ENCODE measurements around the gene H2BK1. TPM values are rescaled to one million over a fixed set of nuclear protein-coding genes. Genes with fewer than 3 reads are reported as not detected.

The H2BK1 gene
- total RNA-seq, 4 donors from 2014 or later: not detected

- intact Hi-C loops (cut with DNase I): no loop called here
- H3K9me3 ChIP-seq: no peaks in the 10 kb centered on the region
- H3K27ac ChIP-seq (replicated peaks in 1 of 4): no peak overlapping the region
- peaks cover 0 to 39% (median 0%) of the 10 kb centered on the region in 4 donors for H3K27me3 ChIP-seq
- H3K4me3 ChIP-seq: no peak overlapping the region
- 73% methylated on average over 7 of the region's 12 CpGs for WGBS
- no peaks in the 10 kb centered on the region for H3K36me3 ChIP-seq
- H3K4me1 ChIP-seq: peaks cover 0 to 3% (median 0%) of the 10 kb centered on the region in 4 donors
- no peak for DNase-seq (ENCODE audit: extremely low spot score)
- TF ChIP-seq POLR2AphosphoS5 (IDR thresholded peaks at IDR 0.05) (no peak), EP300 (IDR thresholded peaks at IDR 0.05) (no peak)
Observed at GRCh38 chr7:151191544-151191943, 18.7 kb downstream of the H2BK1 start.

- 52% methylated on average over 4 of the region's 4 CpGs for WGBS
- Histone ChIP-seq H3K36me3 (no peaks in the 10 kb centered on the region), H3K4me1 (peaks cover 0 to 3% (median 0%) of the 10 kb centered on the region in 4 donors), H3K9me3 (no peaks in the 10 kb centered on the region), H3K27ac (replicated peaks in 1 of 4) (no peak overlapping the region), H3K4me3 (no peak overlapping the region), H3K27me3 (peaks cover 0 to 26% (median 0%) of the 10 kb centered on the region in 4 donors)
- TF ChIP-seq POLR2A (IDR thresholded peaks at IDR 0.05; ENCODE audit: low read depth) (no peak), POLR2AphosphoS5 (IDR thresholded peaks at IDR 0.05) (no peak), EP300 (IDR thresholded peaks at IDR 0.05) (no peak), CTCF (IDR thresholded peaks at IDR 0.05) (no peak)
- DNase-seq (ENCODE audit: extremely low spot score): no peak
- intact Hi-C loops (cut with DNase I): no loop called here
Observed at GRCh38 chr7:151189038-151189437, 21.2 kb downstream of the H2BK1 start.

DNA sequence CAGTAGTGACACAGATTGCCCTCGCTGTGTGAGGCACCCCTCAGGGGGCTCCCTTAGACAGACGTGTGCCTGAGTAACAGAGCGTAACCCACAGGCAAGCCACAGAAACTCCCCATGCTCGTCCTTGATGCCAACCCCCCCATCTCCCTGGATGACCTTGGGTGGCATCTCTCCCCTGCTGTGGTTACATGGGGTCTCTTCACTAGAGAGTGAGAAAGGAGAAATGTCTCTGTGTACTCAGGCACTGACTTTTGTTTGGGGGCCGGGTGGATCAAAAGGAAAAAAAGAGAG is 22.1 kb downstream of the H2BK1 start:
- no peak overlapping the region for H3K27ac ChIP-seq (replicated peaks in 1 of 4)
- no peak for TF ChIP-seq EP300 (IDR thresholded peaks at IDR 0.05)
- no peaks in the 10 kb centered on the region for H3K9me3 ChIP-seq
- H3K4me3 ChIP-seq: no peak overlapping the region
- no peak for DNase-seq (ENCODE audit: extremely low spot score)
- peaks cover 0 to 3% (median 0%) of the 10 kb centered on the region in 4 donors for H3K4me1 ChIP-seq
- H3K36me3 ChIP-seq: no peaks in the 10 kb centered on the region
- peaks cover 0 to 29% (median 0%) of the 10 kb centered on the region in 4 donors for H3K27me3 ChIP-seq
- intact Hi-C loops (cut with DNase I): no loop called here
- 65% methylated on average over 4 of the region's 5 CpGs for WGBS

- no peak for DNase-seq (ENCODE audit: extremely low spot score)
- intact Hi-C loops (cut with DNase I): no loop called here
- Histone ChIP-seq H3K36me3 (no peaks in the 10 kb centered on the region), H3K27ac (replicated peaks in 1 of 4) (no peak overlapping the region), H3K4me1 (peaks cover 0 to 3% (median 0%) of the 10 kb centered on the region in 4 donors), H3K27me3 (peaks cover 0 to 24% (median 0%) of the 10 kb centered on the region in 4 donors), H3K9me3 (no peaks in the 10 kb centered on the region), H3K4me3 (no peak overlapping the region)
- TF ChIP-seq POLR2A (IDR thresholded peaks at IDR 0.05; ENCODE audit: low read depth): no peak
- TF ChIP-seq CTCF (IDR thresholded peaks at IDR 0.05): no peak
- TF ChIP-seq EP300 (IDR thresholded peaks at IDR 0.05): no peak
- no peak for TF ChIP-seq POLR2AphosphoS5 (IDR thresholded peaks at IDR 0.05)
- WGBS: 71% methylated on average over 9 of the region's 22 CpGs
Observed at GRCh38 chr7:151187409-151188251, 22.7 kb downstream of the H2BK1 start.

DNA sequence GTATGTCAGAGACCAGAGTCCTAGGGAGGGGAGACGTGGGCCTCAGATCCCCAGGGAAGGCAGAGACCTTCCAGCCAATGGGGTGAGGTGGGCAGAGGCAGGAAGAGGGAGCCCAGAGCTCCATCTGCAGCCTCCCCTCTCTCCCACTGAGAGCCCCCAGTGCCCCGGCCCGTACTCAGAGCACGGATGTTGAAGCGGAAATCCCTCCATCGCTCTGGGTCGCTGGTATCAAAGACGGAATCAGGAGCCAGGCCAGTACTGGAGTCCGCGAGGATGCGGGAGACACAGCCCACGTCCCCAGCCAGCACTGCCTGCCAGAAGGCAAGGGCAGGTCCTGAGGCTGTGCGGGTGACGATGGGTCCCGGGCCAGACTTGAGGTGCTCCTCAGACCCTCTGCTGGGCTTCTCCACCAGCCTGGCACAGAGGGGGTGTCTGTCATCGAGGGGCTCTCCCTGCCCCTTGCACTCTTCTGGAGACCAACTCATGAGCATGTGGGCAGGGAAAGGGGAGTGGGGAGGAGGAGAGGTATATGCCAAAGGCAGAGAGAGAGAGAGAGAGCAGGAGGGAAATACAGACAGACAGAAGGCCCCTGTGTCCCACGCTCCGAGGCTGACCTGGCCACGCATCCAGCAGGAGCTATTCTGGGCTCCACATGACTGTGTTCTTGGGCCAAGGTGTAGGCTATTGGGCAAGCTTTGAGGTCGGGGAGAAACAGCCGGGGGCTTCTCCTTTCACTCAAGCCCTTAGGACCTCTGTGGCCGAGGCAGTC is 23.5 kb downstream of the H2BK1 start, which contains the start of gene ASB10:
Gene ASB10 (minus strand): TSS at position 611 of the 769 bp plus-strand sequence. CDS start 120 bp downstream, at position 491.
- WGBS: 81% methylated on average over 7 of the region's 22 CpGs
- peaks cover 0 to 16% (median 0%) of the 10 kb centered on the region in 4 donors for H3K27me3 ChIP-seq
- no peak within 1 kb of the TSS for H3K4me3 ChIP-seq
- TF ChIP-seq POLR2A (IDR thresholded peaks at IDR 0.05; ENCODE audit: low read depth): no peak
- TF ChIP-seq CTCF (IDR thresholded peaks at IDR 0.05): no peak
- no peak for TF ChIP-seq POLR2AphosphoS5 (IDR thresholded peaks at IDR 0.05)
- no peak for TF ChIP-seq EP300 (IDR thresholded peaks at IDR 0.05)
- intact Hi-C loops (cut with DNase I): no loop called here
- no peaks in the 10 kb centered on the region for H3K9me3 ChIP-seq
- no peak within 1 kb of the TSS for H3K27ac ChIP-seq (replicated peaks in 1 of 4)
- no peaks in the 10 kb centered on the region for H3K36me3 ChIP-seq
- DNase-seq (ENCODE audit: extremely low spot score): no peak
- H3K4me1 ChIP-seq: peaks cover 0 to 3% (median 0%) of the 10 kb centered on the region in 4 donors

Data from esophagus muscularis mucosa (tissue), 4 donors.